Naive thymus-derived CD4-positive, alpha-beta T cell (primary cell): ENCODE data around the gene ANKRD55. TPM values are rescaled to one million over a fixed set of nuclear protein-coding genes. Genes with fewer than 3 reads are reported as not detected.
"Not testable (repeated sequence)": the region's sequence is repeated elsewhere in the genome, so short reads cannot be mapped to it uniquely, and the experiment has no call there.

Source experiments
- ATAC-seq: fragments of 150-1000 bp; cut with Tn5 transposase; 2 replicates; pipeline ENCODE4 v1.10.0; 2021; ENCODE audit warnings: mild to moderate bottlenecking, moderate library complexity
- CTCF ChIA-PET: fragments of 350-600 bp; sonication (Branson Sonifier 250); formaldehyde crosslinking; loops from one replicate; lab custom pipeline; 2021; ENCODE audit warnings: antibody characterized with exemption; lab: Charles Lee
- POLR2A ChIA-PET: fragments of 350-600 bp; sonication (Branson Sonifier 250); formaldehyde crosslinking; loops from one replicate; lab custom pipeline; 2021; ENCODE audit warnings: antibody characterized with exemption, inconsistent platforms; lab: Charles Lee
- DNase-seq, 9 donors: peaks; one replicate each; pipeline versions ENCODE4 v3.0.0 to v3.0.0-alpha.2; 2020 to 2022; ENCODE audit warnings: mixed read lengths in 1 of 9
- H3K27ac ChIP-seq: one replicate; pipeline ENCODE4 v1.7.0; 2013; ENCODE audit warnings: mild to moderate bottlenecking, low read depth, low read length, moderate library complexity
- H3K27me3 ChIP-seq, 2 donors: one replicate each; pipeline ENCODE4 v1.7.0; 2013; ENCODE audit warnings: low read length in 2 of 2, mild to moderate bottlenecking in 2 of 2, moderate library complexity in 2 of 2; ENCODE audit not compliant: control insufficient read depth in 2 of 2, insufficient read depth in 2 of 2
- H3K36me3 ChIP-seq, 3 experiments: 1 replicate in 2 of 3; 2 replicates in 1 of 3; pipeline ENCODE4 v1.7.0; 2013; ENCODE audit warnings: low read length in 3 of 3, mild to moderate bottlenecking in 3 of 3, moderate library complexity in 1 of 3; ENCODE audit not compliant: insufficient read depth in 3 of 3, control insufficient read depth in 2 of 3
- H3K4me1 ChIP-seq, 2 donors: one replicate each; pipeline ENCODE4 v1.7.0; 2013; ENCODE audit warnings: low read length in 2 of 2, mild to moderate bottlenecking in 2 of 2, moderate library complexity in 1 of 2; ENCODE audit not compliant: control insufficient read depth in 2 of 2, insufficient read depth in 2 of 2
- H3K4me3 ChIP-seq: 2 replicates; pipeline ENCODE4 v1.7.0; 2013; ENCODE audit warnings: mild to moderate bottlenecking, low read length
- H3K9me3 ChIP-seq, 3 experiments: 1 replicate in 2 of 3; 2 replicates in 1 of 3; pipeline ENCODE4 v1.7.0; 2013; ENCODE audit warnings: low read length in 3 of 3; ENCODE audit not compliant: control insufficient read depth in 2 of 3
- H3K27ac Mint-ChIP-seq, 9 donors: one replicate each; pipeline ENCODE4 v1.8.0; 2020 to 2022; ENCODE audit warnings: mixed read lengths in 9 of 9, mild to moderate bottlenecking in 8 of 9, moderate library complexity in 5 of 9, inconsistent platforms in 2 of 9
- H3K27me3 Mint-ChIP-seq, 5 donors: one replicate each; pipeline ENCODE4 v1.8.0; 2021 to 2022; ENCODE audit warnings: mixed read lengths in 5 of 5, mild to moderate bottlenecking in 1 of 5
- H3K36me3 Mint-ChIP-seq, 5 donors: one replicate each; pipeline ENCODE4 v1.8.0; 2020 to 2022; ENCODE audit warnings: mixed read lengths in 5 of 5, mild to moderate bottlenecking in 3 of 5, inconsistent platforms in 1 of 5
- H3K4me1 Mint-ChIP-seq, 7 donors: one replicate each; pipeline ENCODE4 v1.8.0; 2020 to 2022; ENCODE audit warnings: mixed read lengths in 7 of 7, mild to moderate bottlenecking in 3 of 7, inconsistent platforms in 1 of 7
- H3K4me3 Mint-ChIP-seq, 10 donors: one replicate each; pipeline ENCODE4 v1.8.0; 2020 to 2022; ENCODE audit warnings: mild to moderate bottlenecking in 10 of 10, mixed read lengths in 10 of 10, moderate library complexity in 6 of 10, inconsistent platforms in 2 of 10
- H3K9me3 Mint-ChIP-seq, 11 donors: one replicate each; pipeline ENCODE4 v1.8.0; 2020 to 2022; ENCODE audit warnings: mixed read lengths in 11 of 11, mild to moderate bottlenecking in 4 of 11, inconsistent platforms in 1 of 11, moderate library complexity in 1 of 11
- intact Hi-C, 2 donors: fragments of 100-400 bp; cut with micrococcal nuclease; formaldehyde crosslinking; loops; one replicate each; pipeline ENCODE4 v1.15.1; 2023
- polyA plus RNA-seq, 2 donors: library from polyadenylated mRNA; unstranded; fragments of 300-500 nt; fragmentation: Illumina TruSeq; gene quantifications; one replicate each; pipeline ENCODE4 v1.2.3, GENCODE V29; 2021
- total RNA-seq, 6 experiments: library from RNA in 5 of 6; stranded (reverse) in 5 of 6; gene quantifications; 1 replicate in 5 of 6; 2 replicates in 1 of 6; pipeline ENCODE4 v1.2.3 and lab custom pipeline; 2021 to 2026

The ANKRD55 gene
- total and polyA plus RNA-seq, 7 experiments from 2014 or later = 7.1 to 89.7 (median 24.4) TPM

DNA sequence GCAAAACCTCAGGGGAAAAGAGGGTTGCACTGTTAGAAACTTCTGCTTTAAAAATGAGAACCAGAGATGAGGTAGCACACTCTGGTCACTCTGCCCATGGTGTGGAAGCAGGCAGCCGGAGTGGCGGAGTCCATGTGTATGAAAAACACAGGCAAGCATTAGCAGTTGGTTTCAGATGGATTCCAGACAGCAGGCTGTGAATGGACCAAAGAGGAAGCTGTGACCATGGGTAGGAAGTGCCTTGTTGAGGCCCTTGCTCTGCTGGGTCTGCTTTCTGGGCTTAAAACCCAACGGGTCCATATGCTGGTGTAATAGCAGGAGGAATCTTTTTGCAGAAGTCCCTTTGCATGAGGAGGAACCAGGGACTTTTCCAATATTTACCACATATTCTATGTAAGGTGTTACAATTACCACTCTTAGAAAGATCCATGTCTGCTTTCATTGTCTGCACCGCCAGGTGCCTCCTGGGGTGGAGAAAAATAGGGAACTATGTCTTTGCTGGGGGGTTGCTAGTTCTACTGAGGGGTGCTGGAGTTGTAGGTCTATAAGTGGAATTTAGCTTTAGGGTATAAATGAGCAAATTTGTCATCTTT is 77.0 kb downstream of the ANKRD55 start:
- Mint-ChIP-seq H3K4me1 (peaks cover 60 to 89% (median 79%) of the 10 kb centered on the region in 7 donors), H3K27ac (peak overlapping the region; percentile 87 to 98 (median 95)), H3K9me3 (no peaks in the 10 kb centered on the region), H3K4me3 (peak overlapping the region; percentile 25 to 96 (median 94)), H3K36me3 (peaks cover 0 to 33% (median 9%) of the 10 kb centered on the region in 5 donors), H3K27me3 (no peaks in the 10 kb centered on the region)
- Histone ChIP-seq H3K27ac (peak overlapping the region; percentile 61), H3K4me3 (no peak overlapping the region), H3K36me3 (no peaks in the 10 kb centered on the region), H3K4me1 (peaks cover 11 to 71% of the 10 kb centered on the region in 2 donors), H3K9me3 (no peaks in the 10 kb centered on the region), H3K27me3 (peaks cover 0 to 2% of the 10 kb centered on the region in 2 donors)
- ATAC-seq (peak; percentile 48), DNase-seq (no peak)
- ChIA-PET CTCF (interaction anchor here (0.6 to 1.1 kb wide), 3 partner anchors 17 to 182 kb away, joined by 3 to 6 read pairs (median 3); no protein-coding TSS in a partner anchor), POLR2A (interaction anchor here (0.6 to 3.7 kb wide), 8 partner anchors 9 to 154 kb away, joined by 3 to 24 read pairs (median 6); no protein-coding TSS in a partner anchor)
- intact Hi-C loops = loop anchor here (1.0 to 10.0 kb wide), 5 partner anchors 8 to 1019 kb away; partner anchors contain the start of genes GPBP1 (in 1 of the 2) and MAP3K1 (in 1 of the 2)

DNA sequence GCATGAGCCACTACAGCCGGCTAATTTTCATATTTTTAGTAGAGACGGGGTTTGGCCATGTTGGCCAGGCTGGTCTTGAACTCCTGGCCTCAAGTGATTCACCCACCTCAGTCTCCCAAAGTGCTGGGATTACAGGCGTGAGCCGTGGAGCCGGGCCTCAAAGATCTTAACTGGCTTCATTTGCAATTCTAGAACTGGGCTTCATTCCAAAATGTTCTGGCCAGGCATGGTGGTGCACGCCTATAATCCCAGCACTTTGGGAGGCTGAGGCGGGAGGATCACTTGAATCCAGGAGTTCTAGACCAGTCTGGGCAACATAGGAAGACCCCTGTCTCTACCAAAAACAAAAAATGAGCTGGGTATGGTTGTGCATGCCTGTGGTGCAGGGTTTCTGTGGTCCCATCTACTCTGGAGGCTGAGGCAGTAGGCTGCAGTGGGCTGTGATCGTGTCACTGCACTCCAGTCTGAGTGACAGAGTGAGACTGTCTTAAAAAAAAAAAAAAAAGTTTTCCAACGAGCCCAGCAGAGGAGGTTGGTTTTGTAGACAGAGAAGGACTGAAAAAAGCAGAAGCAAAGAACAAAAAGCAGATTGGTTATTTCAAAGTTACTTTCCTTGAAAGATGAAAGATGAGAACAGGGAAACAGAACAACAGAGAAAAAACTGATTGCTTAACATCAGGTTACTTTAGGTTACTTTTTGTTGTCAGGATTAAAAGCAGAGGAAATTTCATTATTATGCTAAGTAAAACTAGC is 78.2 kb downstream of the ANKRD55 start:
- peaks cover 53 to 83% (median 71%) of the 10 kb centered on the region in 7 donors for H3K4me1 Mint-ChIP-seq
- intact Hi-C loops = loop anchor here (1.0 to 10.0 kb wide), 4 partner anchors 35 to 1020 kb away; partner anchors contain the start of genes GPBP1 (in 1 of the 2) and MAP3K1 (in 1 of the 2)

DNA sequence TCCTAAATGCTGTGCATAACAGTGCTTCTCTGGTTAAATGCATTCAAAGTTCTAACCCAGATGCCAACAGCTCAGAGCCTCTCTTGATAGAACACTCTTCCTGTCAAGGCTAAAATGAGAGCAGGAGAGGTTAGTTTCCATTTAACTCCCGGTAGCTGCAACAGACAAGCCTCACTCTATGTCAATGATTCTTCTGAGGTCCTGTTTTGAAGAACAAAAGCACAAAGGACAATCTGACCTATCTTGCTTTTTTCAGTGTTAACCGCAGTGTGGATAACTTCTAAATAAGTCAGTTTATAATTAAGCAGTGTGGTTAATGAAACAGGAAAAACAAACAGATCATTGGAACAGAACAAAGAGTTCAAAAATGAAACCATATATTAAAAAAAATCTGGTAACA is 80.7 kb downstream of the ANKRD55 start:
- peak overlapping the region; percentile 86 to 98 (median 92) for H3K27ac Mint-ChIP-seq
- peaks cover 45 to 81% (median 73%) of the 10 kb centered on the region in 7 donors for H3K4me1 Mint-ChIP-seq
- no peaks in the 10 kb centered on the region for H3K27me3 Mint-ChIP-seq
- intact Hi-C loops = loop anchor here in 1 of 2 donors (10.0 kb wide), 1 partner anchor 1022 kb away; the partner anchor contains the start of gene GPBP1
- H3K36me3 Mint-ChIP-seq = peaks cover 0 to 21% (median 7%) of the 10 kb centered on the region in 5 donors
- Histone ChIP-seq H3K27me3 (no peaks in the 10 kb centered on the region), H3K36me3 (no peaks in the 10 kb centered on the region), H3K9me3 (no peaks in the 10 kb centered on the region), H3K4me3 (peak overlapping the region; percentile 12), H3K4me1 (peaks cover 11 to 75% of the 10 kb centered on the region in 2 donors), H3K27ac (peak overlapping the region; percentile 67)
- ChIA-PET POLR2A (interaction anchor here (0.6 to 2.6 kb wide), 13 partner anchors 8 to 685 kb away, joined by 3 to 13 read pairs (median 4); no protein-coding TSS in a partner anchor), CTCF (interaction anchor here (0.7 to 1.7 kb wide), 2 partner anchors 9 to 49 kb away, joined by 4 to 7 read pairs; no protein-coding TSS in a partner anchor)
- ATAC-seq (no peak), DNase-seq (peak in 5 of 9 donors; percentile 40 to 58 (median 49))
- peak overlapping the region; percentile 21 to 93 (median 67) for H3K4me3 Mint-ChIP-seq
- H3K9me3 Mint-ChIP-seq = no peaks in the 10 kb centered on the region

More for the DNA sequence above, 78.2 kb downstream of the ANKRD55 start:
- H3K27ac Mint-ChIP-seq = peak overlapping the region; percentile 86 to 98 (median 94)
- no peaks in the 10 kb centered on the region for H3K9me3 Mint-ChIP-seq
- ATAC-seq (peak; percentile 49), DNase-seq (peak in 7 of 9 donors; percentile 49 to 74 (median 64))
- ChIA-PET POLR2A (interaction anchor here (0.6 to 3.7 kb wide), 10 partner anchors 10 to 173 kb away, joined by 3 to 24 read pairs (median 4); no protein-coding TSS in a partner anchor), CTCF (interaction anchor here (0.5 to 1.9 kb wide), 5 partner anchors 12 to 1043 kb away, joined by 3 to 5 read pairs (median 3); no protein-coding TSS in a partner anchor)
- Histone ChIP-seq H3K27ac (peak overlapping the region; percentile 61), H3K9me3 (no peaks in the 10 kb centered on the region), H3K4me1 (peaks cover 11 to 62% of the 10 kb centered on the region in 2 donors), H3K4me3 (no peak overlapping the region), H3K27me3 (peaks cover 0 to 2% of the 10 kb centered on the region in 2 donors), H3K36me3 (no peaks in the 10 kb centered on the region)
- no peaks in the 10 kb centered on the region for H3K27me3 Mint-ChIP-seq
- peak overlapping the region; percentile 60 to 96 (median 74) for H3K4me3 Mint-ChIP-seq
- peaks cover 0 to 33% (median 9%) of the 10 kb centered on the region in 5 donors for H3K36me3 Mint-ChIP-seq

DNA sequence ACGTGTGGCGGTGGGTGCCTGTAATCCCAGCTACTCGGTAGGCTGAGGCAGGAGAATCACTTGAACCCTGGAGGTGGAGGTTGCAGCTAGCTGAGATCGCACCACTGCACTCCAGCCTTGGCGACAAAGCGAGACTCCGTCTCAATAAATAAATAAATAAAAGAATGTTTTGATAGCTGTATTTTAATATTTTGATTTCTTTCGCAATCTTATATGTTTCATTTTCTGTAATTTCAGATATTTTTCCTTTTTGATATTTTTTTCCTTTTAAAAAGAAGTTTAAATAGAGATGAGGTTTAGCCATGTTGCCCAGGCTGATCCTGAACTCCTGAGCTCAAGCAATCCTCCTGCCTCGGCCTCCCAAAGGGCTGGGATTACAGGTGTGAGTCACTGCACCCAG is 82.4 kb downstream of the ANKRD55 start:
- DNase-seq, H3K27me3 Mint-ChIP-seq, H3K9me3 Mint-ChIP-seq, H3K4me3 Mint-ChIP-seq, H3K9me3 ChIP-seq, H3K4me3 ChIP-seq, ATAC-seq, H3K36me3 ChIP-seq, H3K27ac ChIP-seq, H3K27me3 ChIP-seq: not testable (repeated sequence)
- Mint-ChIP-seq H3K27ac (peak overlapping the region in 4 of 9 donors; percentile 54 to 95 (median 77)), H3K4me1 (peaks cover 38 to 77% (median 69%) of the 10 kb centered on the region in 7 donors), H3K36me3 (peaks cover 0 to 24% (median 7%) of the 10 kb centered on the region in 5 donors)
- intact Hi-C loops = loop anchor here in 1 of 2 donors (10.0 kb wide), 1 partner anchor 1024 kb away; the partner anchor contains the start of gene GPBP1
- ChIA-PET POLR2A (interaction anchor here (0.6 to 2.5 kb wide), 10 partner anchors 9 to 155 kb away, joined by 3 to 13 read pairs (median 4); no protein-coding TSS in a partner anchor), CTCF (interaction anchor here (0.6 to 3.6 kb wide), 2 partner anchors 9 to 711 kb away, joined by 4 to 14 read pairs; no protein-coding TSS in a partner anchor)
- H3K4me1 ChIP-seq = peaks cover 4 to 74% of the 10 kb centered on the region in 2 donors

DNA sequence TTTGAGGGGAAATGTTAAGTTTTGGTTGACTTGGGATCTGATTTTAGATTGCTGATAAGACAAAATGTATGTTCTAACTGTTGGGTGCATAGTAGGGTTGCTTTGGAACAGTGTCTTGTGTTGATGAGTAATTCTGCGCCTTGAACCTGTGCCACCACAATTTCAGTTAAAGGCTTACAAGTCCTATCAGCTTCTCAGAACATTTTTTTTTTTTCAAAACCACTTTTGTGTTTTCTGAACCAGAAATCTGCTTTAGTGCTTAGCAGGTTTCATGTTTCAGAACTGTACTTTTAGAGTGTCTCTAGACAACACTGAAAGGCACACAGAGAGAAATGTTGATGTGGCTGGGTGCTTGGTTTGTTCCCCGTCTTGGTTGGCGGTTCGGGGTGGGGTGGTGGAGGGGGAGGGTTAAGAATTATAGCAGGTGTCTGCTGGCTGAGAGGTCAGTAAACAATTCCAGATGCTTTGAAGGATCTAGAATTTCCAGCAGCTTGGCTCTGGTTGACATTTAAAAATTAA is 84.6 kb downstream of the ANKRD55 start:
- H3K36me3 Mint-ChIP-seq = peaks cover 0 to 21% (median 7%) of the 10 kb centered on the region in 5 donors
- ChIA-PET CTCF (interaction anchor here (0.9 to 3.6 kb wide), 7 partner anchors 10 to 165 kb away, joined by 3 to 14 read pairs (median 4); no protein-coding TSS in a partner anchor), POLR2A (interaction anchor here (0.6 to 5.8 kb wide), 29 partner anchors 8 to 179 kb away, joined by 3 to 80 read pairs (median 5); partner anchors contain the start of gene IL6ST)
- H3K27me3 Mint-ChIP-seq = peaks cover 0 to 2% (median 0%) of the 10 kb centered on the region in 5 donors
- intact Hi-C loops = loop anchor here (1.0 to 5.0 kb wide), 14 partner anchors 8 to 1024 kb away; partner anchors contain the start of gene GPBP1 (in 1 of the 2)
- DNase-seq = peak in 8 of 9 donors; percentile 52 to 84 (median 70)
- H3K36me3 ChIP-seq = no peaks in the 10 kb centered on the region
- H3K27ac ChIP-seq = peak overlapping the region; percentile 61
- H3K9me3 ChIP-seq = no peaks in the 10 kb centered on the region
- H3K27ac Mint-ChIP-seq = peak overlapping the region; percentile 87 to 97 (median 94)
- ATAC-seq = peak; percentile 87
- peaks cover 0 to 76% of the 10 kb centered on the region in 2 donors for H3K4me1 ChIP-seq
- H3K4me3 ChIP-seq = peak overlapping the region; percentile 18
- peaks cover 0 to 3% (median 0%) of the 10 kb centered on the region in 11 donors for H3K9me3 Mint-ChIP-seq
- H3K27me3 ChIP-seq = no peaks in the 10 kb centered on the region
- peak overlapping the region; percentile 45 to 74 (median 62) for H3K4me3 Mint-ChIP-seq
- peaks cover 39 to 76% (median 70%) of the 10 kb centered on the region in 7 donors for H3K4me1 Mint-ChIP-seq
